ENCODE measurements around the gene PTGIS.

Gene PTGIS

DNA sequence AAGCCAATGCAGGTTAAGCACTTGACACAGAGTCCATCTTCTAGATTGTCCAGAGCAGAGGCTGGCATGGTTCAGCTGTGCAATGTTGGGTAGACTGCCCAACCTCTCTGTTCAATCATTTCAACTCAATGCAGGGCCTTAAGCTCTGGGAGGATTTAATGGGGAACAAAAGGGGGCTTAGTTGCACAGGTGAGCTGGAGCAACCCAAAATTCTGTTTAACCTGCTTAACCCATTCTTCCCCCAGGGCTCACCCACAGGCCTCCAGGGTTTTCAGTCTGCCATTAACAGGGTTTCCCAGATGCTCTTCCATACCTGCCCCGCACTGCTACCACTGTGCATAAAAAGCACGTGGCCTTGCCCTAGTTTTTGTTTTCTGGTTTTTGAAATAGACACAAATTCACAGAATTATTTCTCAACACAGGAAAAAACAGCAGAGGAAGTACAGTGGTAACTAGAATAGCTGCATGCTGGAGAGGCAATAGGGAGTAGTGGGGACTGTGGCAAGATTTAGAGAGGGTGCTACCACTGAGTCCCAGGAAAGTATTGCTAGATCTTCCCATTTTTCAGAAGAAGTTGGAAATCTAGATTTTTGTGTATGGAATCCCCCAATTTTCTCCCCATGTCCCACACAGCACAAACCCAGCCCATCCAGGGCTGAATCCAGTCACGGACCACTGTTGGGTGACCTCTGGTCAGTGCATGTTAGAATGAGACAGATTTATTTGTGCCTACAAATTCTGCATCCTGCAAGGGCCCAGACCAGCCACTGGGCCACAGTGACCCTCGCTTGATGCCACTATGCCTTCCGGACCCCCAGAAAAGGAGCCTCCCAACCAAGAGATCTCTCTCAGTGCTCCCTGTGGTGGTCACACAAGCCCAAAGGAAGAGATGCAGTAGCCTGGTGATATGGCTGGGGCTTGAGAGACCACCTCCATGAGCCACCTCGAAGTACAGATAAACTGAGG lies 4.6 kb downstream of the PTGIS start:
- TF ChIP-seq ZFX (IDR thresholded peaks at IDR 0.05; ENCODE audit: borderline replicate concordance) = no peak
- TF ChIP-seq, protein P1, sequence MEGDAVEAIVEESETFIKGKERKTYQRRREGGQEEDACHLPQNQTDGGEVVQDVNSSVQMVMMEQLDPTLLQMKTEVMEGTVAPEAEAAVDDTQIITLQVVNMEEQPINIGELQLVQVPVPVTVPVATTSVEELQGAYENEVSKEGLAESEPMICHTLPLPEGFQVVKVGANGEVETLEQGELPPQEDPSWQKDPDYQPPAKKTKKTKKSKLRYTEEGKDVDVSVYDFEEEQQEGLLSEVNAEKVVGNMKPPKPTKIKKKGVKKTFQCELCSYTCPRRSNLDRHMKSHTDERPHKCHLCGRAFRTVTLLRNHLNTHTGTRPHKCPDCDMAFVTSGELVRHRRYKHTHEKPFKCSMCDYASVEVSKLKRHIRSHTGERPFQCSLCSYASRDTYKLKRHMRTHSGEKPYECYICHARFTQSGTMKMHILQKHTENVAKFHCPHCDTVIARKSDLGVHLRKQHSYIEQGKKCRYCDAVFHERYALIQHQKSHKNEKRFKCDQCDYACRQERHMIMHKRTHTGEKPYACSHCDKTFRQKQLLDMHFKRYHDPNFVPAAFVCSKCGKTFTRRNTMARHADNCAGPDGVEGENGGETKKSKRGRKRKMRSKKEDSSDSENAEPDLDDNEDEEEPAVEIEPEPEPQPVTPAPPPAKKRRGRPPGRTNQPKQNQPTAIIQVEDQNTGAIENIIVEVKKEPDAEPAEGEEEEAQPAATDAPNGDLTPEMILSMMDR (IDR thresholded peaks at IDR 0.05) = no peak
- no peak overlapping the region for H3K27ac ChIP-seq

DNA sequence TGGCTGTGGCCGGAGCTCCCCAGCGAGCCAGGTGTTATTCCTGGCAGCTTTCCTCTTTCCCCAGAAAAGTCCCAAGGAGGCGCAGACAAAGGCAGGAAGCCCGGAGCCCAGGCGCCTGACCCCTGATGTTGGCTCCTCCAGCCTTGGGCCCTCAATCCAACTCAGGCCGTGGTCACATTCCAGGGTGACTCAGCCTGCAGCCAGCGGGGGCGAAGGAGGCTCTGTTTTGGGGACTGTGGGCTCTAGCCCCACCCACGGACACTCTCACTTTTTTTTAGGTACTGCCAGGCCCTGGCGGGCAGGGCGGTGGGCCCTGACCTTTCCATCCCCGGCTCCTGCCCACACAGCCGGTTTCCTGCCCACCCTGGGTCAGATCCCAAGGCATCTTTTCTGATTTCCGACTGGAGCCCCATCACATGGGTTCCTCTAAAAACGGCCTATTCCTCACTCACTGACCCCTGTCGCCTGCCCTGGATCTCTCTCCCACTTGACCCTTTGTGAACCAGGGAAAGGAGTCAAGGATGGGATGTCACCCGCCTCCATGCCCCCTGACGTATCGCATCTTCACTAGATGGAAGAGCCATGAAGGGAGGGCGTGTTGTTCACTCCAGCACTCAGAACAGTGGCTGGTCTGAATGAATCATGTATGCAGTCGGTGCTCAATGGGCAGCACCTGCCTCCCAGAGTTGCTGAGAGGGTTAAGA lies 5.5 kb downstream of the PTGIS start:
- no peak overlapping the region for H3K27ac ChIP-seq
- no peak for TF ChIP-seq ZFX (IDR thresholded peaks at IDR 0.05; ENCODE audit: borderline replicate concordance)
- TF ChIP-seq, protein P1 (IDR thresholded peaks at IDR 0.05) = no peak

DNA sequence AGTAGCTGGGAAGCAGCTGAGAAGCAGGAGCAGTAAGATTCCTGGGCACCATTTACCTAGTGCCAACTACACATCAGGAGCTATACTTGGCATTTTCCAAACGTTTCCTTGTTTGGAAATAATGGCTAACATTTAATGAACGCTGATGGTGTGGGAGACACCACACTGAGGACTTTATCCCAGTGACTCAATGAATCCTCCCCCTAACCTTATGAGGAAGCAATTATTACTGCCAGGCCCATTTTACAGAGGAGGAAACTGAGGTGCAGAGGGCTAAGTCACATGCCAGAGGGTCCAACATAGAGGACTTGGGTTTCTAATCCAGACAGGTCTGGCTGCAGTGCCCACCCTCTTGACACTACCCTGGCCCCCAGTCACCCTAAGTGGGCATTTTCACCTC lies 6.1 kb downstream of the PTGIS start:
- no peak overlapping the region for H3K27ac ChIP-seq
- no peak for TF ChIP-seq ZFX (IDR thresholded peaks at IDR 0.05; ENCODE audit: borderline replicate concordance)
- TF ChIP-seq, protein P1 (IDR thresholded peaks at IDR 0.05) = no peak

DNA sequence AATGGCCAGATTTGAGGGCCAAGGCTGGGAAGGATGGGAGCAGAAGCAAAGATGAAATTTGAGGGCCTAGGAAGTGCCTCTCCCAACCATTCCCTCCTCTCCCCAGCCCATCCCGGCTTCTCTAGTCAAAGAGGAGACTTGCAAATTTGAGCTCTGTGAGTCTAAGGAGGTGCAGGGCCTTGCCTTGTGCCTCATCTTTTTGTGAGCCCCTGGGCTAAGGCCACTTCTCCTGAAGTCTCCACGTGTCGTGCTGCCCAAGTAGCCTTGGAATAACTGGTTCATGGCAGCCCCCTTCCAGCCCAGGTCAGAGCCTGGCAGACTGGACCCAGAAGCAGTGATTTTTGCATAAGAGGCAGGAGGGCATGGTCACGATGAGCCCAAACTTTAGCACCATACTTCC lies 6.7 kb downstream of the PTGIS start:
- no peak for TF ChIP-seq ZFX (IDR thresholded peaks at IDR 0.05; ENCODE audit: borderline replicate concordance)
- TF ChIP-seq, protein P1 (IDR thresholded peaks at IDR 0.05) = no peak
- H3K27ac ChIP-seq = no peak overlapping the region

DNA sequence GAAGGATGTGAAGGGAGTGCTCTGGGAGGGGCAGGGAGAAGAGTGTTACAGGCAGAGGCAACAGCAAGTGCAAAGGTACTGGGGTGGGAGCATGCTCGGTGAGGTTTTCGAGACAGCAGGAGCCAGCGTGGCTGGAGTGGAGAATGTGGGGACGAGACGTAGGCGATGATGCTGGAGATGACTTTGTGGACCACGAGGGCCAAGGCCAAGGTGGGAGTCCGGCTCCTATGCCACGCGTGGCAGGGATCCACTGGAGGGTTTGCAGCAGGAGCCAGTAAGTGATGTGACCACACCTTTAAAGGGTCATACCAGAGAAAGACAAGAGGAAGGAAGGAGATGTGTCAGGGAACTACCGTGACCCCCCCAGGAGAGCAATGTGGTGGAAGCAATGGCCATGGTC lies 7.3 kb downstream of the PTGIS start:
- TF ChIP-seq ZFX (IDR thresholded peaks at IDR 0.05; ENCODE audit: borderline replicate concordance) = no peak
- TF ChIP-seq, protein P1 (IDR thresholded peaks at IDR 0.05) = no peak
- no peak overlapping the region for H3K27ac ChIP-seq

DNA sequence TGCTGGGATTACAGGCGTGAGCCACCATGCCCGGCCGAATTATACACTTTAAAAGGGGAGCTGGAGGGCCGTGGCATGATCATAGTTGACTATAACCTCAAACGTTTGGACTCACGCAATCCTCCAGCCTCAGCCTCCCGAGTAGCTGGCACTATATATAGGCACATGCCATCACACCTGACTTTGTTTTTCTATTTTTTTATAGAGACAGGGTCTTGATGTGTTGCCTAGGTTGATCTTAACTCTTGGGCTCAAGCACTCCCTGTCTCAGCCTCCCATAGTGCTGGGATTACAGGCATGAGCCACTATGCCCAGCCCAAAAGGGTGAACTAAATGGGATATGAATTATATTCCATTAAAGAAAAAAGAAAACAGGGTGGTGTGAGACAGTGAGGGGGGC lies 7.8 kb downstream of the PTGIS start:
- no peak for TF ChIP-seq ZFX (IDR thresholded peaks at IDR 0.05; ENCODE audit: borderline replicate concordance)
- TF ChIP-seq, protein P1 (IDR thresholded peaks at IDR 0.05) = no peak
- no peak overlapping the region for H3K27ac ChIP-seq

Data from 22Rv1 (cell line).